ENCODE measurements around the gene SPEN. TPM values are rescaled to one million over a fixed set of nuclear protein-coding genes. Genes with fewer than 3 reads are reported as not detected.

Gene SPEN
- total RNA-seq, 1 experiment from 2014 or later: 58.3 TPM

GRCh38 chr1:15902882-15903281 lies 55.4 kb downstream of the SPEN start:
- Histone ChIP-seq H3K4me3 (ENCODE audit: low read depth in 2 of 2, low read length in 2 of 2) (no peak overlapping the region), H3K9me3 (ENCODE audit: control insufficient read depth, insufficient read depth, low read depth, low read length) (no peaks in the 10 kb centered on the region), H3K27me3 (ENCODE audit: control insufficient read depth, insufficient read depth, low read length) (no peaks in the 10 kb centered on the region), H3K27ac (ENCODE audit: low read length) (peak overlapping the region; percentile 18; the same call in 1 of the 2 replicates), H3K36me3 (ENCODE audit: control insufficient read depth, insufficient read depth, low read length) (peaks cover 2% of the 10 kb centered on the region; the same call in 1 of the 2 replicates), H3K4me1 (ENCODE audit: control insufficient read depth, insufficient read depth, low read length) (peaks cover 27% of the 10 kb centered on the region)
- CTCF ChIA-PET: no interaction called here
- no TSS peak for BruUV-seq (replicated peaks)
- POLR2A ChIA-PET: no interaction called here
- TF ChIP-seq TCF7L2 (IDR thresholded peaks at IDR 0.05; ENCODE audit: low read depth, low read length) (no peak), SIN3A (IDR thresholded peaks at IDR 0.05; ENCODE audit: borderline replicate concordance, insufficient read depth, low read depth, low read length) (no peak), CTCF (IDR thresholded peaks at IDR 0.05) (no peak), POLR2AphosphoS5 (IDR thresholded peaks at IDR 0.05; ENCODE audit: low read depth, low read length) (no peak)
- ATAC-seq (peak; percentile 93), DNase-seq (ENCODE audit: low read depth, low spot score) (peak; percentile 71)
- intact Hi-C loops (cut with micrococcal nuclease; ENCODE audit: unreplicated experiment) (no loop called here), in situ Hi-C loops (cut with HindIII; ENCODE audit: low pct_unique_long_range_greater_than_20kb, low sequenced_read_pairs) (no loop called here)

- Histone ChIP-seq H3K4me3 (ENCODE audit: low read depth in 2 of 2, low read length in 2 of 2) (no peak overlapping the region), H3K4me1 (ENCODE audit: control insufficient read depth, insufficient read depth, low read length) (peaks cover 2% of the 10 kb centered on the region), H3K27me3 (ENCODE audit: control insufficient read depth, insufficient read depth, low read length) (no peaks in the 10 kb centered on the region), H3K9me3 (ENCODE audit: control insufficient read depth, insufficient read depth, low read depth, low read length) (no peaks in the 10 kb centered on the region), H3K27ac (ENCODE audit: low read length) (no peak overlapping the region), H3K36me3 (ENCODE audit: control insufficient read depth, insufficient read depth, low read length) (peaks cover 20% of the 10 kb centered on the region)
- no peak for TF ChIP-seq TCF7L2 (IDR thresholded peaks at IDR 0.05; ENCODE audit: low read depth, low read length)
- TF ChIP-seq REST (IDR thresholded peaks at IDR 0.05; ENCODE audit: insufficient read depth in 1 of 2, low read depth in 2 of 2, low read length in 1 of 2): no peak
- no peak for TF ChIP-seq SIN3A (IDR thresholded peaks at IDR 0.05; ENCODE audit: borderline replicate concordance, insufficient read depth, low read depth, low read length)
- TF ChIP-seq CTCF (IDR thresholded peaks at IDR 0.05): no peak
- no peak for TF ChIP-seq POLR2AphosphoS5 (IDR thresholded peaks at IDR 0.05; ENCODE audit: low read depth, low read length)
- no peak for ATAC-seq
- ChIA-PET POLR2A (no interaction called here), CTCF (no interaction called here)
- no TSS peak for BruUV-seq (replicated peaks)
- intact Hi-C loops (cut with micrococcal nuclease; ENCODE audit: unreplicated experiment): no loop called here
- no peak for DNase-seq (ENCODE audit: low read depth, low spot score)
- in situ Hi-C loops (cut with HindIII; ENCODE audit: low pct_unique_long_range_greater_than_20kb, low sequenced_read_pairs): no loop called here
Measured at GRCh38 chr1:15908597-15908996, 61.1 kb downstream of the SPEN start.

All from Panc1 (cell line).